HepG2 (cell line): ENCODE results near the gene STAC. TPM values are rescaled to one million over a fixed set of nuclear protein-coding genes. Genes with fewer than 3 reads are reported as not detected.
A peak's percentile ranks its signal among the peaks of the same experiment; 100 is the strongest.

Experiments used
- ATAC-seq: fragments of 200-7000 bp; cut with Tn5 transposase; 3 replicates; pipeline ENCODE4 v1.9.1; 2020; ENCODE audit warnings: mild to moderate bottlenecking, moderate library complexity
- BruUV-seq: library from RNA; stranded (reverse); fragments of 400-500 nt; replicated peaks from 2 replicates; lab custom pipeline; 2021; lab: Mats Ljungman, UMichigan
- CTCF ChIA-PET: fragments of 300-600 bp; formaldehyde crosslinking; extraction: SDS; loops from one replicate; lab custom pipeline; 2021; ENCODE audit warnings: low total read pairs, inconsistent platforms, low intra/inter-chr PET ratio; lab: Yijun Ruan, JAX
- POLR2A ChIA-PET: fragments of 350-600 bp; sonication (Branson Sonifier 250); formaldehyde crosslinking; loops from one replicate; lab custom pipeline; 2020; ENCODE audit warnings: antibody characterized with exemption, inconsistent platforms; lab: Yijun Ruan, JAX
- DNase-seq: peaks from one replicate; pipeline ENCODE4 v3.0.0-alpha.2; 2015; ENCODE audit warnings: low spot score
- FAIRE-seq: peaks from 3 replicates; lab custom pipeline; 2011; peaks lifted over from hg19 to GRCh38; lab: Jason Lieb, UNC
- H2AFZ ChIP-seq: one replicate; pipeline ENCODE4 v1.6.1; 2011; ENCODE audit warnings: low read length, inconsistent platforms
- H3K27ac ChIP-seq: fragments of 300-600 bp; 3 replicates; pipeline ENCODE4 v1.8.0; 2011; ENCODE audit warnings: mixed run types, mild to moderate bottlenecking, mixed read lengths, low read length, inconsistent platforms; ENCODE audit not compliant: insufficient read depth; ENCODE audit errors: extremely low read length
- H3K27me3 ChIP-seq, 2 experiments: fragments of 200-600 bp in 1 of 2; 2 replicates in 1 of 2; 3 replicates in 1 of 2; pipeline versions ENCODE4 v1.6.0 to v1.8.0; 2011; ENCODE audit warnings: low read length in 2 of 2, mild to moderate bottlenecking in 2 of 2, moderate library complexity in 2 of 2, inconsistent platforms in 1 of 2; ENCODE audit not compliant: insufficient read depth in 2 of 2, control insufficient read depth in 1 of 2
- H3K36me3 ChIP-seq, 2 experiments: fragments of 200-600 bp in 1 of 2; replicated peaks in 1 of 2; 2 replicates in 1 of 2; 3 replicates in 1 of 2; pipeline versions ENCODE4 v1.5.1 to v1.8.0; 2011; ENCODE audit warnings: low read length in 2 of 2, inconsistent platforms in 1 of 2; ENCODE audit not compliant: insufficient read depth in 2 of 2, control insufficient read depth in 1 of 2
- H3K4me1 ChIP-seq: 2 replicates; pipeline ENCODE4 v1.5.1; 2012; ENCODE audit warnings: low read length, inconsistent platforms; ENCODE audit not compliant: insufficient read depth
- H3K4me2 ChIP-seq: 2 replicates; pipeline ENCODE4 v1.6.0; 2011; ENCODE audit warnings: low read depth, low read length, inconsistent platforms
- H3K4me3 ChIP-seq, 3 experiments: fragments of 200-600 bp in 1 of 3; sonication (generic), shearing (Covaris generic) in 1 of 3; replicated peaks in 1 of 3; 2 replicates each; pipeline ENCODE4 v1.5.1; 2011 to 2016; ENCODE audit warnings: low read length in 3 of 3, inconsistent platforms in 2 of 3, low read depth in 2 of 3, mild to moderate bottlenecking in 2 of 3, control low read depth in 1 of 3, mixed read lengths in 1 of 3; ENCODE audit not compliant: insufficient read depth in 1 of 3
- H3K79me2 ChIP-seq: one replicate; pipeline ENCODE4 v1.6.1; 2011; ENCODE audit warnings: low read length, inconsistent platforms; ENCODE audit not compliant: insufficient read depth
- H3K9ac ChIP-seq: 2 replicates; pipeline ENCODE4 v1.6.0; 2011; ENCODE audit warnings: mild to moderate bottlenecking, low read depth, low read length, inconsistent platforms; ENCODE audit not compliant: insufficient read depth
- H3K9me3 ChIP-seq: 2 replicates; pipeline ENCODE4 v1.5.1; 2012; ENCODE audit warnings: mild to moderate bottlenecking, low read length
- H4K20me1 ChIP-seq: 2 replicates; pipeline ENCODE4 v1.6.0; 2011; ENCODE audit warnings: inconsistent platforms, mild to moderate bottlenecking, low read length, moderate library complexity; ENCODE audit not compliant: insufficient read depth
- HDAC6 ChIP-seq: fragments of 200-600 bp; sonication (generic); IDR thresholded peaks from 2 replicates; pipeline ENCODE4 v1.7.0; 2017; ENCODE audit warnings: mild to moderate bottlenecking, antibody characterized with exemption, low read length, low read depth
- JUN ChIP-seq: sonication (generic); formaldehyde crosslinking; IDR thresholded peaks from 2 replicates; pipeline ENCODE4 v1.4.0; 2020; ENCODE audit warnings: mild to moderate bottlenecking, missing genetic modification reagents
- MAFK ChIP-seq, 2 experiments: IDR thresholded peaks in 1 of 2; conservative IDR thresholded peaks in 1 of 2; 2 replicates each; pipeline ENCODE4 v1.6.1; 2011; ENCODE audit warnings: improper control_type of control experiment in 2 of 2, low read length in 2 of 2
- NR2C2 ChIP-seq: sonication (generic); formaldehyde crosslinking; IDR thresholded peaks from 2 replicates; pipeline ENCODE4 v1.4.0; 2020; ENCODE audit warnings: missing genetic modification reagents, mild to moderate bottlenecking, moderate library complexity, borderline replicate concordance
- ZNF280D ChIP-seq: sonication (generic); formaldehyde crosslinking; IDR thresholded peaks from 2 replicates; pipeline ENCODE4 v1.5.1; 2020; ENCODE audit warnings: mild to moderate bottlenecking, missing genetic modification reagents
- WGBS: methylation state at CpG from one replicate; pipeline ENCODE4 v1.1.6; 2017; ENCODE audit warnings: low lambda C conversion rate; 5-methylcytosine and 5-hydroxymethylcytosine counted together
- in situ Hi-C: cut with HindIII; loops from 2 replicates; pipeline ENCODE4 v1.10.0; 2017; ENCODE audit warnings: low pct_unique_long_range_greater_than_20kb; ENCODE audit not compliant: extremely low pct_ligation_motif_present
- intact Hi-C: fragments of 100-400 bp; cut with micrococcal nuclease; formaldehyde crosslinking; loops from one replicate; pipeline ENCODE4 v1.10.0; 2022; ENCODE audit not compliant: unreplicated experiment
- polyA plus RNA-seq, 8 experiments: library from polyadenylated mRNA; depleted of rRNA in 3 of 8; stranded (reverse) in 7 of 8; unstranded in 1 of 8; fragments of >200 nt; fragmentation: Illumina TruSeq in 4 of 8; extraction: Trizol in 4 of 8; gene quantifications; 2 replicates each; pipeline versions ENCODE4 v1.2.1 to v1.2.3, GENCODE V29; 2011 to 2016; ENCODE audit warnings: low read depth in 4 of 8, missing spikeins in 1 of 8, mixed read lengths in 1 of 8; ENCODE audit not compliant: insufficient read depth in 1 of 8
- total RNA-seq, 5 experiments: library from RNA; depleted of rRNA; stranded (reverse); fragments of >200 nt; fragmentation: Illumina TruSeq; extraction: Trizol; gene quantifications; 2 replicates each; pipeline ENCODE4 v1.2.3, GENCODE V29; 2016; ENCODE audit warnings: low read depth in 1 of 5

The STAC gene
- total and polyA plus RNA-seq, 2 of the 13 experiments (the other 11 are each of a cell fraction or from before 2014, with no cell fraction given), result not detected

GRCh38 chr3:36591959-36592358 lies 211.7 kb downstream of the STAC start (continued):
- no peak for TF ChIP-seq HDAC6

- POLR2A ChIA-PET, result no interaction called here
- Histone ChIP-seq H3K79me2 (no peaks in the 10 kb centered on the region), H3K36me3 (no peaks in the 10 kb centered on the region), H3K27ac (no peak overlapping the region), H3K4me3 (no peak overlapping the region), H3K4me1 (no peaks in the 10 kb centered on the region), H3K9me3 (no peaks in the 10 kb centered on the region), H2AFZ (no peak overlapping the region), H4K20me1 (no peaks in the 10 kb centered on the region), H3K9ac (no peak overlapping the region), H3K27me3 (no peaks in the 10 kb centered on the region), H3K4me2 (no peak overlapping the region)
- FAIRE-seq, result no peak
- no peak for DNase-seq
- intact Hi-C loops (no loop called here), in situ Hi-C loops (no loop called here)
- BruUV-seq, result no TSS peak
- 0% methylated on average over 1 of the region's 1 CpG for WGBS
- TF ChIP-seq MAFK (conservative IDR thresholded peaks at IDR 0.05 in 1 of 2, IDR thresholded peaks at IDR 0.05 in 1 of 2; ENCODE audit: low read length in 2 of 2) (peak in 1 of 2 experiments; percentile 28; a peak in 1 of 4 replicates), NR2C2 (no peak), ZNF280D (CRISPR knock-in tag) (no peak), JUN (CRISPR knock-in tag) (no peak)
- no peak for ATAC-seq
- CTCF ChIA-PET, result no interaction called here
These were observed 215.2 kb downstream of the STAC start for GRCh38 chr3:36595511-36595910.
